Naive B cell (primary cell): Measurements from ENCODE around the gene KCNQ5. TPM values are rescaled to one million over a fixed set of nuclear protein-coding genes. Genes with fewer than 3 reads are reported as not detected.
"Not testable (repeated sequence)": the region's sequence is repeated elsewhere in the genome, so short reads cannot be mapped to it uniquely, and the experiment has no call there.

Experiments used
- ATAC-seq, 2 donors: fragments of 150-1000 bp; cut with Tn5 transposase; 2 replicates each; pipeline ENCODE4 v1.10.0; 2021; ENCODE audit warnings: low read depth in 2 of 2, mild to moderate bottlenecking in 2 of 2, moderate library complexity in 2 of 2
- DNase-seq: peaks from one replicate; pipeline ENCODE4 v3.0.0; 2022
- H3K27ac Mint-ChIP-seq, 6 donors: one replicate each; pipeline ENCODE4 v1.8.0; 2020 to 2022; ENCODE audit warnings: mild to moderate bottlenecking in 6 of 6, mixed read lengths in 6 of 6, moderate library complexity in 5 of 6, inconsistent platforms in 2 of 6
- H3K27me3 Mint-ChIP-seq, 3 donors: one replicate each; pipeline ENCODE4 v1.8.0; 2021 to 2022; ENCODE audit warnings: mixed read lengths in 3 of 3, mild to moderate bottlenecking in 1 of 3
- H3K36me3 Mint-ChIP-seq, 2 donors: one replicate each; pipeline ENCODE4 v1.8.0; 2020 to 2022; ENCODE audit warnings: mixed read lengths in 2 of 2, inconsistent platforms in 1 of 2, mild to moderate bottlenecking in 1 of 2
- H3K4me1 Mint-ChIP-seq, 3 donors: one replicate each; pipeline ENCODE4 v1.8.0; 2020 to 2022; ENCODE audit warnings: mixed read lengths in 3 of 3, inconsistent platforms in 1 of 3, mild to moderate bottlenecking in 1 of 3, moderate library complexity in 1 of 3
- H3K4me3 Mint-ChIP-seq, 8 donors: one replicate each; pipeline ENCODE4 v1.8.0; 2020 to 2022; ENCODE audit warnings: mild to moderate bottlenecking in 8 of 8, mixed read lengths in 8 of 8, moderate library complexity in 8 of 8, inconsistent platforms in 2 of 8
- H3K9me3 Mint-ChIP-seq, 7 donors: one replicate each; pipeline ENCODE4 v1.8.0; 2020 to 2022; ENCODE audit warnings: mixed read lengths in 7 of 7, mild to moderate bottlenecking in 5 of 7, inconsistent platforms in 2 of 7, moderate library complexity in 1 of 7
- polyA plus RNA-seq, 6 donors: library from polyadenylated mRNA; unstranded; fragments of 300-500 nt; fragmentation: Illumina TruSeq; gene quantifications; one replicate each; pipeline ENCODE4 v1.2.3, GENCODE V29; 2021; ENCODE audit warnings: low read depth in 6 of 6

Gene KCNQ5
- polyA plus RNA-seq, result 1 to 10 TPM in 5 of 6 donors, under 1 TPM in 1; 0.29 to 7.1 (median 4.9) TPM

GRCh38 chr6:72621291-72622093 is at the start of gene KCNQ5:
Gene KCNQ5, plus strand, starts transcription at chr6:72622064.
- H3K36me3 Mint-ChIP-seq, result no peaks in the 10 kb centered on the region
- peak within 1 kb of the TSS in 5 of 6 donors; percentile 81 to 96 (median 92) for H3K27ac Mint-ChIP-seq
- no peaks in the 10 kb centered on the region for H3K27me3 Mint-ChIP-seq
- H3K4me3 Mint-ChIP-seq, result peak within 1 kb of the TSS; percentile 85 to 99 (median 98)
- ATAC-seq (no peak), DNase-seq (peak; percentile 24)
- no peaks in the 10 kb centered on the region for H3K9me3 Mint-ChIP-seq
- H3K4me1 Mint-ChIP-seq, result peaks cover 44 to 49% (median 48%) of the 10 kb centered on the region in 3 donors

- Mint-ChIP-seq H3K9me3 (peaks cover 0 to 6% (median 3%) of the 10 kb centered on the region in 7 donors), H3K4me3 (no peak overlapping the region), H3K36me3 (no peaks in the 10 kb centered on the region), H3K27ac (no peak overlapping the region), H3K4me1 (no peaks in the 10 kb centered on the region), H3K27me3 (peaks cover 0 to 4% (median 0%) of the 10 kb centered on the region in 3 donors)
- DNase-seq, result no peak
- no peak for ATAC-seq
Observed at GRCh38 chr6:72579865-72580264, 42.0 kb upstream of the KCNQ5 start.

GRCh38 chr6:72580281-72580940 is 41.5 kb upstream of the KCNQ5 start:
- DNase-seq, result no peak

GRCh38 chr6:72580950-72581349 is 40.9 kb upstream of the KCNQ5 start:
- not testable (repeated sequence) for DNase-seq, H3K27ac Mint-ChIP-seq, H3K36me3 Mint-ChIP-seq, H3K27me3 Mint-ChIP-seq, H3K4me3 Mint-ChIP-seq, H3K4me1 Mint-ChIP-seq, ATAC-seq, H3K9me3 Mint-ChIP-seq

More at GRCh38 chr6:72580281-72580940, 41.5 kb upstream of the KCNQ5 start:
- no peaks in the 10 kb centered on the region for H3K4me1 Mint-ChIP-seq
- peaks cover 0 to 4% (median 0%) of the 10 kb centered on the region in 3 donors for H3K27me3 Mint-ChIP-seq
- no peak overlapping the region for H3K4me3 Mint-ChIP-seq
- no peaks in the 10 kb centered on the region for H3K36me3 Mint-ChIP-seq
- H3K27ac Mint-ChIP-seq, result no peak overlapping the region
- peaks cover 0 to 6% (median 3%) of the 10 kb centered on the region in 7 donors for H3K9me3 Mint-ChIP-seq
- ATAC-seq, result peak in 1 of 2 donors; percentile 56

- Mint-ChIP-seq H3K36me3 (no peaks in the 10 kb centered on the region), H3K27me3 (peaks cover 0 to 4% (median 0%) of the 10 kb centered on the region in 3 donors), H3K9me3 (no peaks in the 10 kb centered on the region), H3K4me3 (no peak overlapping the region), H3K27ac (no peak overlapping the region), H3K4me1 (no peaks in the 10 kb centered on the region)
- ATAC-seq (no peak), DNase-seq (no peak)
Observed at GRCh38 chr6:72588155-72588554, 33.7 kb upstream of the KCNQ5 start.

- Mint-ChIP-seq H3K4me3 (peak overlapping the region in 1 of 8 donors; percentile 36), H3K27me3 (peaks cover 0 to 7% (median 0%) of the 10 kb centered on the region in 3 donors), H3K27ac (no peak overlapping the region), H3K4me1 (no peaks in the 10 kb centered on the region), H3K36me3 (no peaks in the 10 kb centered on the region), H3K9me3 (no peaks in the 10 kb centered on the region)
- ATAC-seq, result no peak
- no peak for DNase-seq
Observed at GRCh38 chr6:72589096-72589495, 32.8 kb upstream of the KCNQ5 start.

GRCh38 chr6:72595812-72596211 is 26.1 kb upstream of the KCNQ5 start:
- ATAC-seq (no peak), DNase-seq (no peak)
- Mint-ChIP-seq H3K36me3 (no peaks in the 10 kb centered on the region), H3K4me3 (no peak overlapping the region), H3K27me3 (peaks cover 21 to 30% (median 22%) of the 10 kb centered on the region in 3 donors), H3K9me3 (peaks cover 0 to 4% (median 3%) of the 10 kb centered on the region in 7 donors), H3K4me1 (no peaks in the 10 kb centered on the region), H3K27ac (no peak overlapping the region)

GRCh38 chr6:72616406-72617015 is 5.4 kb upstream of the KCNQ5 start:
- H3K36me3 Mint-ChIP-seq, result no peaks in the 10 kb centered on the region
- peak overlapping the region in 1 of 8 donors; percentile 31 for H3K4me3 Mint-ChIP-seq
- ATAC-seq (no peak), DNase-seq (peak; percentile 30)
- H3K4me1 Mint-ChIP-seq, result peaks cover 21 to 28% (median 23%) of the 10 kb centered on the region in 3 donors
- no peaks in the 10 kb centered on the region for H3K27me3 Mint-ChIP-seq
- H3K9me3 Mint-ChIP-seq, result no peaks in the 10 kb centered on the region
- no peak overlapping the region for H3K27ac Mint-ChIP-seq

- Mint-ChIP-seq H3K9me3 (no peaks in the 10 kb centered on the region), H3K4me3 (no peak overlapping the region)
Observed at GRCh38 chr6:72617721-72618120, 4.1 kb upstream of the KCNQ5 start.

GRCh38 chr6:72619883-72620696 is 1.8 kb upstream of the KCNQ5 start:
- no peaks in the 10 kb centered on the region for H3K27me3 Mint-ChIP-seq
- H3K4me3 Mint-ChIP-seq, result peak overlapping the region; percentile 85 to 99 (median 98)
- peaks cover 37 to 43% (median 41%) of the 10 kb centered on the region in 3 donors for H3K4me1 Mint-ChIP-seq
- H3K9me3 Mint-ChIP-seq, result no peaks in the 10 kb centered on the region
- DNase-seq (peak; percentile 70), ATAC-seq (peak; percentile 54 to 57)
- H3K27ac Mint-ChIP-seq, result peak overlapping the region; percentile 45 to 95 (median 83)
- no peaks in the 10 kb centered on the region for H3K36me3 Mint-ChIP-seq

More at GRCh38 chr6:72617721-72618120, 4.1 kb upstream of the KCNQ5 start:
- DNase-seq (no peak), ATAC-seq (no peak)
- Mint-ChIP-seq H3K27me3 (no peaks in the 10 kb centered on the region), H3K4me1 (peaks cover 23 to 31% (median 23%) of the 10 kb centered on the region in 3 donors), H3K27ac (no peak overlapping the region), H3K36me3 (no peaks in the 10 kb centered on the region)

GRCh38 chr6:72620871-72621290 is 983 bp upstream of the KCNQ5 start:
- no peaks in the 10 kb centered on the region for H3K36me3 Mint-ChIP-seq
- H3K4me1 Mint-ChIP-seq, result peaks cover 41 to 47% (median 46%) of the 10 kb centered on the region in 3 donors
- no peaks in the 10 kb centered on the region for H3K27me3 Mint-ChIP-seq
- no peak for DNase-seq
- peak overlapping the region; percentile 85 to 99 (median 98) for H3K4me3 Mint-ChIP-seq
- no peak for ATAC-seq
- peak overlapping the region in 5 of 6 donors; percentile 56 to 95 (median 87) for H3K27ac Mint-ChIP-seq
- H3K9me3 Mint-ChIP-seq, result no peaks in the 10 kb centered on the region

GRCh38 chr6:72622094-72622940 is 453 bp downstream of the KCNQ5 start:
- Mint-ChIP-seq H3K4me1 (peaks cover 45 to 54% (median 49%) of the 10 kb centered on the region in 3 donors), H3K9me3 (no peaks in the 10 kb centered on the region), H3K36me3 (no peaks in the 10 kb centered on the region), H3K4me3 (peak overlapping the region; percentile 85 to 99 (median 98)), H3K27ac (peak overlapping the region in 5 of 6 donors; percentile 65 to 96 (median 91)), H3K27me3 (no peaks in the 10 kb centered on the region)
- DNase-seq (peak; percentile 81), ATAC-seq (peak; percentile 65 to 69)
